ENCODE data around the gene CEP164.
A peak's percentile ranks its signal among the peaks of the same experiment; 100 is the strongest.

The CEP164 gene

DNA sequence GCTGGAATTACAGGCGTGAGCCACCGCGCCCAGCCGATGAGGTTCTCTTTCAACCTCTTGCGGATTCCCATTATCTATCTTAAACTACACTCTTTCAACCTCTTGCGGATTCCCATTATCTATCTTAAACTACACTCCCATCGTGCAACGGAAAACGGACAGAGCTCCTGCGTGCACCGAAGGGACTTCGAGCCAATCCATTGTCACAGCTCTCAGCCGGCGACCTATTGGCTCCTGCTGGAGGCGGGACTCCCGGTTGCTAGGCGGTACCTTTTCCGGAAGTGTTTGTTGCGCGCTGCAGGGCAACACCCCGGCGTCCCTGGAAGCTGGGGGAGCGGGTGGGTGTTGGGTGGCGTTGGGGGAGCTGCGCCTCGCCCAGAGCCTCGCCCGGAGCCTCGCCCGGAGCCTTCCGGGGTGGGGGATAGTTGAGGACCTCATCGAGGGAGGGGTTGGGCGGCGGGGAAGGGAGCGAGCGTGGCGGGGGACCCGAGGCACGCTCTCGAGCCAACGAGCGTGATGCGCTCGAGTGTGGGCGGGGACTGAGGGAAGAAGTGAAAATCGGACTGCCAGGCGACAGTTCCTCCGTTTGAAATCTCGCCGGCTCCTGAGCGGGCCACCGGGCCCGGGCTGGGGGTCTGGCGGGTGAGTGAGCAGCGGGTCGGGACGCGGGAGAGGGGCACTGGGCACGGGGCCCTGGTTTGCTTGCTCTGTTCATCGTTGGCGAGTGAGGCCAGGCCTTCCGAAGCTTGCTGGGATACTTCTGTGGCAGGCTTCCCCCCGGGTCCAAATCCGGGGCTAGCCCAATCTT lies at the start of gene CEP164:
Gene CEP164 (plus strand): TSS at position 288 of the 808 bp plus-strand sequence. CDS start 10,733 bp downstream, outside the sequence.
- Histone ChIP-seq H3K9me3 (ENCODE audit: control insufficient read depth, insufficient read depth, low read length) (no peaks in the 10 kb centered on the region), H3K27me3 (ENCODE audit: control insufficient read depth, insufficient read depth, low read length) (no peaks in the 10 kb centered on the region), H3K27ac (ENCODE audit: low read length) (no peak within 1 kb of the TSS), H3K4me1 (ENCODE audit: control insufficient read depth, insufficient read depth, low read length) (no peaks in the 10 kb centered on the region), H3K36me3 (ENCODE audit: control insufficient read depth, insufficient read depth, low read length) (no peaks in the 10 kb centered on the region), H3K4me3 (ENCODE audit: low read length) (peak within 1 kb of the TSS; percentile 94; the same call in 1 of the 2 replicates)
- no CpG with 5 or more reads among the region's 64 CpGs for WGBS (ENCODE audit: insufficient coverage, insufficient read length)
- peak; percentile 85 for DNase-seq (ENCODE audit: low read depth, low spot score)

DNA sequence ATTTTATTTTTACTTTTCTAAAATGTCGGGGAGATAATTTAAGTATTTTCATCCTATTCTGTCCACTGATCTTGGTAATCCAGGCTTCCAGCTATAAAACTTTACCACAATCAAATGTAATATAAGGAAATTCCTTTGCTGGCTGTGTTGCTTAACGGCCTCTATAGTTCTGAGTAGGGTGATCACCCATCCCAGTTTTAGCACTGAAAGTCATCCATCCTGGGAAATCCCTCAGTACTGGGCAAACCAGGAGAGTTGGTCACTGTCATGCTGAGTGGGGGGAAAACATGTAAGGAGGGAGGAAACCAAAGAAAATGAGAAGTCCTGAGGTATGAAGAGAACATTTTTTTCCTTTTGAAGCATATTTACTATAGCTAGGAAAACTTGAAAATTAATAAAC lies 49.3 kb upstream of the CEP164 start:
- WGBS (ENCODE audit: insufficient coverage, insufficient read length): no CpG with 5 or more reads among the region's 2 CpGs
- H3K4me3 ChIP-seq (ENCODE audit: low read length): no peak overlapping the region
- H3K9me3 ChIP-seq (ENCODE audit: control insufficient read depth, insufficient read depth, low read length): no peaks in the 10 kb centered on the region
- no peak overlapping the region for H3K27ac ChIP-seq (ENCODE audit: low read length)
- H3K27me3 ChIP-seq (ENCODE audit: control insufficient read depth, insufficient read depth, low read length): no peaks in the 10 kb centered on the region
- no peaks in the 10 kb centered on the region; the same call in 1 of the 2 replicates for H3K4me1 ChIP-seq (ENCODE audit: control insufficient read depth, insufficient read depth, low read length)
- no peak for DNase-seq (ENCODE audit: low read depth, low spot score)
- H3K36me3 ChIP-seq (ENCODE audit: control insufficient read depth, insufficient read depth, low read length): peaks cover 13% of the 10 kb centered on the region; the same call in 1 of the 2 replicates

DNA sequence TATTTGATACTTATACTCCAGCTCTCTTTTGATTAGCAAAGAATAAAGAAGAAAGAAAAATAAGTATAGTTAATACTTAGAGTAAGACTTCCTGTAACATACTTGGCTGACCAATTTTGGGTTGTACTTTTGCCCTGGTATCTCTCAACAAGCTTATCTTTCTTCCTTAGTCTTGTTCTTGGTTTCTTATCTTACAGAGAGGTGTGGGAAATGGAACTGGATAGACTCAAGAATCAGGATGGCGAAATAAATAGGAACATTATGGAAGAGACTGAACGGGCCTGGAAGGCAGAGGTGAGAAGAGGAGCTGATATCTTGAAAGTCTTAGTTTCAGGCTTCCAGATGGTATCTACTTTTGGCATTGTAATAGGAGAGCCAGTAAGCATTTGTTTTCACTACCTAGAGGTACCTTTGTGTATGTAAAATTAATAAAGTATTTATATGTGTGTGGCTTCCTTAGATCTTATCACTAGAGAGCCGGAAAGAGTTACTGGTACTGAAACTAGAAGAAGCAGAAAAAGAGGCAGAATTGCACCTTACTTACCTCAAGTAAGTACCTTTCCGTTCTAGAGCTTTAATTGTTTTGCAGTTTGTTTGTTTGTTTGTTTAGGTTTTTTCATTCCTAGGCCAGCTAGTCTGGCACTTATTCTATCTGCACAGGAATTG lies 47.8 kb upstream of the CEP164 start:
- no peak for DNase-seq (ENCODE audit: low read depth, low spot score)
- Histone ChIP-seq H3K4me1 (ENCODE audit: control insufficient read depth, insufficient read depth, low read length) (no peaks in the 10 kb centered on the region), H3K27me3 (ENCODE audit: control insufficient read depth, insufficient read depth, low read length) (no peaks in the 10 kb centered on the region), H3K27ac (ENCODE audit: low read length) (no peak overlapping the region), H3K36me3 (ENCODE audit: control insufficient read depth, insufficient read depth, low read length) (peaks cover 13% of the 10 kb centered on the region; the same call in 1 of the 2 replicates), H3K4me3 (ENCODE audit: low read length) (no peak overlapping the region), H3K9me3 (ENCODE audit: control insufficient read depth, insufficient read depth, low read length) (no peaks in the 10 kb centered on the region)
- WGBS (ENCODE audit: insufficient coverage, insufficient read length): no CpG with 5 or more reads among the region's 4 CpGs

DNA sequence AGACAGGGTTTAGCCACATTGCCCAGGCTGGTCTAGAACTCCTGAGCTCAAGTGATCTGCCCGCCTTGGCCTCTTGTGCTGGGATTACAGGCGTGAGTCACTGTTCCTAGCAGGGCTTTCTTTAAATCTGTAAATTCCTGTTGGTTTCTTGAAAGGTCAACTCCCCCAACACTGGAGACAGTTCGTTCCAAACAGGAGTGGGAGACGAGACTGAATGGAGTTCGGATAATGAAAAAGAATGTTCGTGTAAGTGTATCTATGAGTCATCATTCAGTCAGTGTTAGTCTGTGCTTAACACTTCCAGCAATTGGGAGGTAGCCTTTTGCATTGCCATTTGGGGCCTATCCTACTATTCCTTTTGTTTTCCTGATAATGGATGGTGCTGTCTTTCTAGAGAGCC lies 46.5 kb upstream of the CEP164 start:
- Histone ChIP-seq H3K4me3 (ENCODE audit: low read length) (no peak overlapping the region), H3K27ac (ENCODE audit: low read length) (no peak overlapping the region), H3K36me3 (ENCODE audit: control insufficient read depth, insufficient read depth, low read length) (peaks cover 16% of the 10 kb centered on the region; the same call in 1 of the 2 replicates), H3K9me3 (ENCODE audit: control insufficient read depth, insufficient read depth, low read length) (no peaks in the 10 kb centered on the region), H3K4me1 (ENCODE audit: control insufficient read depth, insufficient read depth, low read length) (no peaks in the 10 kb centered on the region), H3K27me3 (ENCODE audit: control insufficient read depth, insufficient read depth, low read length) (no peaks in the 10 kb centered on the region)
- WGBS (ENCODE audit: insufficient coverage, insufficient read length): no CpG with 5 or more reads among the region's 6 CpGs
- no peak for DNase-seq (ENCODE audit: low read depth, low spot score)

DNA sequence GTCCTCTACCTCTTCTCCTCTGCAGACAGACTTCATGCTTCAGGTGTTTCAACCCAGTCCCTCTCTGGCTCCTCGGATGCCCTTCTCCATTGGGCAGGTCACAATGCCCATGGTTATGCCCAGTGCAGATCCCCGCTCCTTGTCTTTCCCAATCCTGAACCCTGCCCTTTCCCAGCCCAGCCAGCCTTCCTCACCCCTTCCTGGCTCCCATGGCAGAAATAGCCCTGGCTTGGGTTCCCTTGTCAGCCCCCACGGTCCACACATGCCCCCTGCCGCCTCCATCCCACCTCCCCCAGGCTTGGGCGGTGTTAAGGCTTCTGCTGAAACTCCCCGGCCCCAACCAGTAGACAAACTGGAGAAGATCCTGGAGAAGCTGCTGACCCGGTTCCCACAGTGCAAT lies 45.8 kb upstream of the CEP164 start:
- Histone ChIP-seq H3K4me3 (ENCODE audit: low read length) (no peak overlapping the region), H3K27ac (ENCODE audit: low read length) (no peak overlapping the region), H3K4me1 (ENCODE audit: control insufficient read depth, insufficient read depth, low read length) (no peaks in the 10 kb centered on the region), H3K36me3 (ENCODE audit: control insufficient read depth, insufficient read depth, low read length) (peaks cover 16% of the 10 kb centered on the region; the same call in 1 of the 2 replicates), H3K27me3 (ENCODE audit: control insufficient read depth, insufficient read depth, low read length) (no peaks in the 10 kb centered on the region), H3K9me3 (ENCODE audit: control insufficient read depth, insufficient read depth, low read length) (no peaks in the 10 kb centered on the region)
- no CpG with 5 or more reads among the region's 7 CpGs for WGBS (ENCODE audit: insufficient coverage, insufficient read length)
- no peak for DNase-seq (ENCODE audit: low read depth, low spot score)

DNA sequence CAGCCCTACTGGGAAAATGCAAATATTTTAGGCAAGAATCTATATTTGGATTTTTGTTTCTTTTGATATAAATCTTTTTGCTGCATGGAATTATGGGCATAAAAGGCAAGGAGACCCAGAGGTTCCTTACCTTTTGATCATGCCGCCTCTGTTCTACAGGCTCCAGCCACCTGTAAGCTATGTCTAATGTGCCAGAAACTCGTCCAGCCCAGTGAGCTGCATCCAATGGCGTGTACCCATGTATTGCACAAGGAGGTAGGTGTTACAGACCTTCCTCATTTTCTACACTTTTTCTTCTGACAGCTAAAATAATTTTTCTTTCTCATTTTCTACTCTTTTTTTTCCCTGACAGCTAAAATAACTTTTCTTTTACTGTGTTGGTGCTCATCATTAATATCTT lies 44.7 kb upstream of the CEP164 start:
- H3K9me3 ChIP-seq (ENCODE audit: control insufficient read depth, insufficient read depth, low read length): no peaks in the 10 kb centered on the region
- no peaks in the 10 kb centered on the region for H3K27me3 ChIP-seq (ENCODE audit: control insufficient read depth, insufficient read depth, low read length)
- DNase-seq (ENCODE audit: low read depth, low spot score): no peak
- no peak overlapping the region for H3K4me3 ChIP-seq (ENCODE audit: low read length)
- no CpG with 5 or more reads among the region's 3 CpGs for WGBS (ENCODE audit: insufficient coverage, insufficient read length)
- peaks cover 16% of the 10 kb centered on the region; the same call in 1 of the 2 replicates for H3K36me3 ChIP-seq (ENCODE audit: control insufficient read depth, insufficient read depth, low read length)
- no peaks in the 10 kb centered on the region for H3K4me1 ChIP-seq (ENCODE audit: control insufficient read depth, insufficient read depth, low read length)
- no peak overlapping the region for H3K27ac ChIP-seq (ENCODE audit: low read length)

DNA sequence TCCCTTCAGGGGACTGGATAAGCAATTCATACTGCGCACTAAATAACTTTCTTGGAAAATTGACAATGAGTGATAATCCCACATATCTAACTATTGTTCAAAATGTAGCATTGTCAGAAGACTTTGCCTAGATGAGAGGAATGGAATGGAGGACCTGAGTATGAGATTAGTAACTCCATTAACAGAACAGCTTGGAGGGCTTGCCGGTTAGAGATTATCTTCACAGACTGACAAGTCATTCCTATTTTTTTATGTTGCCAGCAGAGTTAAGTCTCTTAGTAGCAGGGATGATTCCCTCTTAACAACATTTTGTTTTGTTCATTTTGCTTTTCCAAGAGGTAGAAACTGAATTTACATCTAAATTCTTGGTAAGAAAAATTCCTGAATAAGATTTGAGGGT lies 43.6 kb upstream of the CEP164 start:
- H3K27me3 ChIP-seq (ENCODE audit: control insufficient read depth, insufficient read depth, low read length): no peaks in the 10 kb centered on the region
- H3K36me3 ChIP-seq (ENCODE audit: control insufficient read depth, insufficient read depth, low read length): peaks cover 16% of the 10 kb centered on the region; the same call in 1 of the 2 replicates
- H3K27ac ChIP-seq (ENCODE audit: low read length): no peak overlapping the region
- H3K9me3 ChIP-seq (ENCODE audit: control insufficient read depth, insufficient read depth, low read length): no peaks in the 10 kb centered on the region
- no peak overlapping the region for H3K4me3 ChIP-seq (ENCODE audit: low read length)
- H3K4me1 ChIP-seq (ENCODE audit: control insufficient read depth, insufficient read depth, low read length): no peaks in the 10 kb centered on the region
- no peak for DNase-seq (ENCODE audit: low read depth, low spot score)
- WGBS (ENCODE audit: insufficient coverage, insufficient read length): no CpG with 5 or more reads among the region's 2 CpGs

DNA sequence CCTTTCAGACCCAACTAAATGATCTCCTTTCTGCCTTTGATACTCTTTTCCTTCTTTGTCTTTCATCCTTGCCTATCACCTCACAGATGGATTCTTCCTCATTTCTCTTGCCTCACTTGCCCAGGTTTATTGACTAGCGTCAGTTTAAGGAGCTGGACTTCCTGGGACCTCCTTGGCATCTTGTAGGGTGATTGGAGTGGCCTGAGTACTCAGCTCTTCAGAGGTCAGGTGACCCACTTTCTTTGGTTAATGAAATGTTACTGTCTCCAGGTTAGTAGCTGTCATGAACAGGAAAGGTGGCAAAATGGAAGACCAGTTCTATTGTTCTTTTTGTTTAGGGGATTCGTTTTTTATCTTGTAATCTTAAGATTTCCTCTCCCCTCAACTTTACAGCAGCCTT lies 41.1 kb upstream of the CEP164 start:
- Histone ChIP-seq H3K36me3 (ENCODE audit: control insufficient read depth, insufficient read depth, low read length) (peaks cover 19% of the 10 kb centered on the region; the same call in 1 of the 2 replicates), H3K9me3 (ENCODE audit: control insufficient read depth, insufficient read depth, low read length) (no peaks in the 10 kb centered on the region), H3K27me3 (ENCODE audit: control insufficient read depth, insufficient read depth, low read length) (no peaks in the 10 kb centered on the region), H3K27ac (ENCODE audit: low read length) (no peak overlapping the region), H3K4me1 (ENCODE audit: control insufficient read depth, insufficient read depth, low read length) (no peaks in the 10 kb centered on the region), H3K4me3 (ENCODE audit: low read length) (no peak overlapping the region)
- no CpG with 5 or more reads among the region's 2 CpGs for WGBS (ENCODE audit: insufficient coverage, insufficient read length)
- DNase-seq (ENCODE audit: low read depth, low spot score): no peak

DNA sequence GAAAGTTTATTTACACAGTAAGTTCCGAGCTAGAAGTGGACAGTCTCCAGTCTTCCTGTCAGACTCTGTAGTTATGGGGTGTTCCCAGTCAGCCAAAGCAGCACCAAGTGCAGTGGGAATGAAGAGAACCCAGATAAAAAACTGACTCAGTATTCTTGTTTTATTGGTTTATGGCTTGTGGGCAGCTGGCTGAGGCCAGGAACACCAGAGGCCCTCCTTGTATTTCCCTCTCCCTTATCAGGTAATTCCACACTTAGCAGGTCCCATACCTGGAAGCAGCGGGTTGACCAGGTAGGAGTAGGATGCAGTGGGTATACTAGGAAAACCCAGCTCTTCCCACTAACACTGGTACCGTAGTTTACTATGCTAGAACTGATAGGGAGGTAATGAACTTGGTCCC lies 40.0 kb upstream of the CEP164 start:
- Histone ChIP-seq H3K4me3 (ENCODE audit: low read length) (no peak overlapping the region), H3K27ac (ENCODE audit: low read length) (no peak overlapping the region), H3K36me3 (ENCODE audit: control insufficient read depth, insufficient read depth, low read length) (peaks cover 12% of the 10 kb centered on the region; the same call in 1 of the 2 replicates), H3K4me1 (ENCODE audit: control insufficient read depth, insufficient read depth, low read length) (no peaks in the 10 kb centered on the region), H3K27me3 (ENCODE audit: control insufficient read depth, insufficient read depth, low read length) (no peaks in the 10 kb centered on the region), H3K9me3 (ENCODE audit: control insufficient read depth, insufficient read depth, low read length) (no peaks in the 10 kb centered on the region)
- WGBS (ENCODE audit: insufficient coverage, insufficient read length): no CpG with 5 or more reads among the region's 3 CpGs
- DNase-seq (ENCODE audit: low read depth, low spot score): no peak

DNA sequence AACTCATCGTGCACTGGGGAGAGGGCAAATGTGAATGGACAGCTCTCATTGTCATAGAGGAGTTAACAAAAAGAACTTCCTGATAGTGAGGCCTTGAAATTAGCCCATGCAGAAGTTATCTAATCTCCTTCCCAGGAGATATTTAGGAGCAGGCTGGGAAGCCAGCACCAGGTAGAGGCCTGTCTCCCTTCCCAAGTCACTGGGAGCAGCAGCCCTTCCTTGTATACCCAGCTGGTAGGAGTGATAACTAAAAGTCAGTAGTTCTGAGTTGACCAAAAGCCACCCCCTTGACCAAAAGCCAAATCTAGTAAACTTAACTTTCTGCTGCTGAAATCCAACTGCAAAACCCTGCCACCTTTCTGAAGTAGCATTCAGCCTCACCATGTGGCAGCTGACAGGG lies 37.9 kb upstream of the CEP164 start:
- WGBS (ENCODE audit: insufficient coverage, insufficient read length): no CpG with 5 or more reads among the region's 1 CpG
- no peak overlapping the region for H3K4me3 ChIP-seq (ENCODE audit: low read length)
- DNase-seq (ENCODE audit: low read depth, low spot score): no peak
- no peak overlapping the region for H3K27ac ChIP-seq (ENCODE audit: low read length)
- H3K36me3 ChIP-seq (ENCODE audit: control insufficient read depth, insufficient read depth, low read length): peaks cover 9% of the 10 kb centered on the region; the same call in 1 of the 2 replicates
- H3K27me3 ChIP-seq (ENCODE audit: control insufficient read depth, insufficient read depth, low read length): no peaks in the 10 kb centered on the region
- no peaks in the 10 kb centered on the region for H3K4me1 ChIP-seq (ENCODE audit: control insufficient read depth, insufficient read depth, low read length)
- H3K9me3 ChIP-seq (ENCODE audit: control insufficient read depth, insufficient read depth, low read length): no peaks in the 10 kb centered on the region
